SK-N-SH (cell line): ENCODE measurements around the gene LARP6. TPM values are rescaled to one million over a fixed set of nuclear protein-coding genes. Genes with fewer than 3 reads are reported as not detected.

Experiments used
- CTCF ChIA-PET: fragments of 300-600, 350-600 bp; formaldehyde crosslinking; extraction: SDS; loops from one replicate; lab custom pipeline; 2021; lab: Yijun Ruan, JAX
- POLR2A ChIA-PET: fragments of 350-600 bp; sonication (Branson Sonifier 250); formaldehyde crosslinking; extraction: SDS; loops from one replicate; lab custom pipeline; 2020; ENCODE audit warnings: antibody characterized with exemption, inconsistent platforms; lab: Yijun Ruan, JAX
- DNase-seq: peaks from one replicate; pipeline ENCODE4 v3.0.0; 2012
- H2AFZ ChIP-seq: fragments of 200-600 bp; sonication (generic); 2 replicates; pipeline ENCODE4 v1.8.1; 2016; ENCODE audit warnings: antibody characterized with exemption, mild to moderate bottlenecking, low read depth
- H3F3A ChIP-seq: fragments of 200-600 bp; sonication (generic); replicated peaks from 2 replicates; pipeline ENCODE3; 2016; ENCODE audit warnings: antibody characterized with exemption, mild to moderate bottlenecking; ENCODE audit not compliant: insufficient read depth
- H3K27ac ChIP-seq, 2 experiments: fragments of 200-500 bp in 1 of 2; fragments of 200-600 bp in 1 of 2; sonication (Bioruptor generic) in 1 of 2; sonication (generic), shearing (Covaris generic) in 1 of 2; 2 replicates each; pipeline versions ENCODE4 v1.5.1 to v1.6.1; 2014 to 2016; ENCODE audit warnings: low read depth in 2 of 2, inconsistent platforms in 1 of 2, low read length in 1 of 2, mild to moderate bottlenecking in 1 of 2, mixed read lengths in 1 of 2
- H3K27me3 ChIP-seq: fragments of 200-600 bp; sonication (generic), shearing (Covaris generic); 2 replicates; pipeline ENCODE4 v1.6.1; 2016; ENCODE audit warnings: mixed run types; ENCODE audit not compliant: insufficient read depth
- H3K36me3 ChIP-seq, 2 experiments: fragments of 200-500 bp in 1 of 2; fragments of 200-600 bp in 1 of 2; sonication (Bioruptor generic) in 1 of 2; sonication (generic) in 1 of 2; replicated peaks in 1 of 2; 2 replicates each; pipeline versions ENCODE3 to v1.5.1; 2014 to 2016; ENCODE audit warnings: low read length in 1 of 2, mild to moderate bottlenecking in 1 of 2; ENCODE audit not compliant: insufficient read depth in 2 of 2, control insufficient read depth in 1 of 2
- H3K4me1 ChIP-seq, 2 experiments: fragments of 200-500 bp in 1 of 2; fragments of 200-600 bp in 1 of 2; sonication (Bioruptor generic) in 1 of 2; sonication (generic), shearing (Covaris generic) in 1 of 2; 2 replicates each; pipeline versions ENCODE4 v1.5.1 to v1.6.1; 2014 to 2016; ENCODE audit warnings: low read depth in 1 of 2, low read length in 1 of 2, mixed run types in 1 of 2; ENCODE audit not compliant: insufficient read depth in 2 of 2, control insufficient read depth in 1 of 2
- H3K4me2 ChIP-seq: fragments of 200-600 bp; sonication (generic), shearing (Covaris generic); 2 replicates; pipeline ENCODE4 v1.6.1; 2017; ENCODE audit warnings: mixed run types
- H3K4me3 ChIP-seq, 2 experiments: fragments of 200-500 bp in 1 of 2; fragments of 200-600 bp in 1 of 2; sonication (Bioruptor generic) in 1 of 2; sonication (generic), shearing (Covaris generic) in 1 of 2; 2 replicates each; pipeline versions ENCODE4 v1.5.1 to v1.8.1; 2014 to 2016; ENCODE audit warnings: low read depth in 2 of 2, inconsistent platforms in 1 of 2, low read length in 1 of 2, mild to moderate bottlenecking in 1 of 2, mixed read lengths in 1 of 2, moderate library complexity in 1 of 2
- H3K79me2 ChIP-seq: fragments of 200-600 bp; sonication (generic); 2 replicates; pipeline ENCODE4 v1.8.1; 2017; ENCODE audit warnings: mild to moderate bottlenecking; ENCODE audit not compliant: insufficient read depth
- H3K9ac ChIP-seq: fragments of 200-600 bp; sonication (generic); 2 replicates; pipeline ENCODE4 v1.6.1; 2017; ENCODE audit warnings: mixed run types
- H3K9me2 ChIP-seq: fragments of 200-600 bp; sonication (generic); 2 replicates; pipeline ENCODE4 v1.6.1; 2017; ENCODE audit warnings: mixed run types
- H3K9me3 ChIP-seq: fragments of 200-600 bp; sonication (generic); 2 replicates; pipeline ENCODE4 v1.6.1; 2017; ENCODE audit warnings: mixed run types, mild to moderate bottlenecking, moderate library complexity
- H4K20me1 ChIP-seq: fragments of 200-600 bp; sonication (generic); 2 replicates; pipeline ENCODE4 v1.6.1; 2017; ENCODE audit warnings: mild to moderate bottlenecking, mixed run types; ENCODE audit not compliant: insufficient read depth
- CTCF ChIP-seq: fragments of 200-600 bp; sonication (generic); IDR thresholded peaks from 2 replicates; pipeline ENCODE4 v1.6.1; 2017; ENCODE audit warnings: antibody characterized with exemption, mild to moderate bottlenecking, moderate library complexity
- ELF1 ChIP-seq: IDR thresholded peaks from 2 replicates; pipeline ENCODE4 v1.4.0; 2012
- FOXJ3 ChIP-seq: sonication (generic); formaldehyde crosslinking; IDR thresholded peaks from 2 replicates; pipeline ENCODE4 v1.5.1; 2020; ENCODE audit warnings: mild to moderate bottlenecking, missing genetic modification reagents
- FOXM1 ChIP-seq: IDR thresholded peaks from 2 replicates; pipeline ENCODE4 v1.4.0; 2012; ENCODE audit warnings: low read depth, mild to moderate bottlenecking
- GATA2 ChIP-seq: sonication (generic); formaldehyde crosslinking; IDR thresholded peaks from 2 replicates; pipeline ENCODE4 v1.5.0; 2020; ENCODE audit warnings: mild to moderate bottlenecking, missing genetic modification reagents
- JUND ChIP-seq: IDR thresholded peaks from 2 replicates; pipeline ENCODE4 v1.4.0; 2012
- MEF2A ChIP-seq: IDR thresholded peaks from 2 replicates; pipeline ENCODE4 v1.4.0; 2012; ENCODE audit warnings: low read depth, borderline replicate concordance
- MXI1 ChIP-seq: IDR thresholded peaks from 2 replicates; pipeline ENCODE4 v1.6.1; 2012; ENCODE audit warnings: mild to moderate bottlenecking, low read depth, low read length, improper control_type of control experiment
- RAD21 ChIP-seq: IDR thresholded peaks from 2 replicates; pipeline ENCODE4 v1.6.1; 2012; ENCODE audit warnings: mild to moderate bottlenecking, low read length
- RCOR1 ChIP-seq: fragments of 150-350 bp; IDR thresholded peaks from 2 replicates; pipeline ENCODE4 v1.6.1; 2017; ENCODE audit warnings: antibody characterized with exemption, low read length
- RXRA ChIP-seq: IDR thresholded peaks from 2 replicates; pipeline ENCODE4 v1.4.0; 2012; ENCODE audit warnings: low read depth, mild to moderate bottlenecking, borderline replicate concordance
- SMC3 ChIP-seq: IDR thresholded peaks from 2 replicates; pipeline ENCODE4 v1.6.1; 2012; ENCODE audit warnings: low read depth, low read length, improper control_type of control experiment
- TAF1 ChIP-seq: IDR thresholded peaks from 2 replicates; pipeline ENCODE4 v1.6.1; 2012; ENCODE audit warnings: low read depth, mild to moderate bottlenecking, low read length, moderate library complexity, borderline replicate concordance
- TEAD4 ChIP-seq: IDR thresholded peaks from 2 replicates; pipeline ENCODE4 v1.4.0; 2012; ENCODE audit warnings: mild to moderate bottlenecking, borderline replicate concordance; ENCODE audit not compliant: insufficient read depth
- YY1 ChIP-seq: IDR thresholded peaks from 2 replicates; pipeline ENCODE4 v1.4.0; 2012; ENCODE audit warnings: low read depth, mild to moderate bottlenecking
- WGBS: methylation state at CpG from one replicate; pipeline ENCODE4 v1.1.6; 2017; ENCODE audit warnings: low lambda C conversion rate; 5-methylcytosine and 5-hydroxymethylcytosine counted together
- polyA plus RNA-seq, 3 experiments: library from polyadenylated mRNA; depleted of rRNA; stranded (reverse); fragments of >200 nt; gene quantifications; 2 replicates each; pipeline ENCODE4 v1.2.3, GENCODE V29; 2012
- TF ChIP-seq, protein P1 (sequence below): IDR thresholded peaks from 2 replicates; pipeline ENCODE4; 2012
- TF ChIP-seq, protein P2 (sequence below): IDR thresholded peaks from 2 replicates; pipeline ENCODE4 v1.4.0; 2012; ENCODE audit warnings: low read depth
- TF ChIP-seq, protein P3 (sequence below): fragments of 150-350 bp; IDR thresholded peaks from 2 replicates; pipeline ENCODE4 v1.6.1; 2016; ENCODE audit warnings: mild to moderate bottlenecking, low read depth, low read length

The LARP6 gene
- polyA plus RNA-seq, 1 of the 3 experiments (the other 2 are of a cell fraction), result 236 TPM

DNA sequence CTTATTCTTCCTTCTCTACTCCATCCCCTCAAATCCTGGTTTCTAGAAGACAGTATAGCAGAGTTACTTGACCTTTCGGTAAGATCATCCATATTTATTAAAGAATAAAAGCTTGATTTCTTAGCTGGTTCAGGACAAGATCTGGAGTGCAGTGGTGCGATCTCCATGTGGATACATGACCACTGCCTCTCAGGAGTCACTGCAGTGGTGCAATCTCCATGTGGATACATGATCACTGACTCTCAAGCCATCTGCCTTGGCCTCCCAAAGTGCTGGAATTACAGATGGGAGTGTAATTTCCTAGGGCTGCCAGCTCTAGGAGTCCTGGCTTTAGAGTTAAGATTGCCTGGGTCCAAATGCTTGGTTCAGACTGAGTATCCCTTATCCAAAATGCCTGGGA, 16.5 kb downstream of the LARP6 start:
- Histone ChIP-seq H4K20me1 (no peaks in the 10 kb centered on the region; the same call in 1 of the 2 replicates), H3K79me2 (peaks cover 60% of the 10 kb centered on the region), H3K36me3 (peaks cover 27 to 30% of the 10 kb centered on the region in 2 experiments), H3K27me3 (no peaks in the 10 kb centered on the region), H3K4me2 (no peak overlapping the region), H3K9me2 (no peaks in the 10 kb centered on the region), H3K4me1 (peaks cover 4 to 23% of the 10 kb centered on the region in 2 experiments), H3K27ac (no peak overlapping the region), H3K4me3 (no peak overlapping the region), H2AFZ (no peak overlapping the region), H3K9ac (no peak overlapping the region), H3K9me3 (no peaks in the 10 kb centered on the region), H3F3A (peaks cover 37% of the 10 kb centered on the region)
- DNase-seq, result no peak
- WGBS, result 96% methylated on average over 2 of the region's 2 CpGs
- TF ChIP-seq, protein P1, sequence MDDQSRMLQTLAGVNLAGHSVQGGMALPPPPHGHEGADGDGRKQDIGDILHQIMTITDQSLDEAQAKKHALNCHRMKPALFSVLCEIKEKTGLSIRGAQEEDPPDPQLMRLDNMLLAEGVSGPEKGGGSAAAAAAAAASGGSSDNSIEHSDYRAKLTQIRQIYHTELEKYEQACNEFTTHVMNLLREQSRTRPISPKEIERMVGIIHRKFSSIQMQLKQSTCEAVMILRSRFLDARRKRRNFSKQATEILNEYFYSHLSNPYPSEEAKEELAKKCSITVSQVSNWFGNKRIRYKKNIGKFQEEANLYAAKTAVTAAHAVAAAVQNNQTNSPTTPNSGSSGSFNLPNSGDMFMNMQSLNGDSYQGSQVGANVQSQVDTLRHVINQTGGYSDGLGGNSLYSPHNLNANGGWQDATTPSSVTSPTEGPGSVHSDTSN, result no peak
- TF ChIP-seq FOXJ3 (CRISPR knock-in tag) (no peak), MXI1 (no peak), RAD21 (no peak), RXRA (no peak), TEAD4 (no peak), SMC3 (no peak), RCOR1 (no peak), MEF2A (no peak), YY1 (no peak), TAF1 (no peak), FOXM1 (no peak), JUND (no peak), GATA2 (CRISPR knock-in tag) (no peak), ELF1 (no peak), CTCF (no peak)
- TF ChIP-seq, protein P2, sequence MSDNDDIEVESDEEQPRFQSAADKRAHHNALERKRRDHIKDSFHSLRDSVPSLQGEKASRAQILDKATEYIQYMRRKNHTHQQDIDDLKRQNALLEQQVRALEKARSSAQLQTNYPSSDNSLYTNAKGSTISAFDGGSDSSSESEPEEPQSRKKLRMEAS, result no peak
- TF ChIP-seq, protein P3, sequence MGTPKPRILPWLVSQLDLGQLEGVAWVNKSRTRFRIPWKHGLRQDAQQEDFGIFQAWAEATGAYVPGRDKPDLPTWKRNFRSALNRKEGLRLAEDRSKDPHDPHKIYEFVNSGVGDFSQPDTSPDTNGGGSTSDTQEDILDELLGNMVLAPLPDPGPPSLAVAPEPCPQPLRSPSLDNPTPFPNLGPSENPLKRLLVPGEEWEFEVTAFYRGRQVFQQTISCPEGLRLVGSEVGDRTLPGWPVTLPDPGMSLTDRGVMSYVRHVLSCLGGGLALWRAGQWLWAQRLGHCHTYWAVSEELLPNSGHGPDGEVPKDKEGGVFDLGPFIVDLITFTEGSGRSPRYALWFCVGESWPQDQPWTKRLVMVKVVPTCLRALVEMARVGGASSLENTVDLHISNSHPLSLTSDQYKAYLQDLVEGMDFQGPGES, result no peak
- POLR2A ChIA-PET, result no interaction called here
- CTCF ChIA-PET, result interaction anchor here (1.2 to 11.3 kb wide), 2 partner anchors 13 to 37 kb away, joined by 3 to 75 read pairs; no protein-coding TSS in a partner anchor
